Brain microvascular endothelial cell (primary cell): ENCODE data around the gene DIAPH3.

Experiments used
- DNase-seq: peaks from one replicate; pipeline ENCODE4 v3.0.0-alpha.2; 2020
- H3K27ac ChIP-seq: fragments of 250-450 bp; sonication (Bioruptor Pico); 2 replicates; pipeline ENCODE4 v1.5.1; 2020; ENCODE audit warnings: mild to moderate bottlenecking, moderate library complexity
- H3K27me3 ChIP-seq: fragments of 250-450 bp; sonication (Bioruptor Pico); replicated peaks from 2 replicates; pipeline ENCODE4 v1.5.1; 2020; ENCODE audit warnings: mild to moderate bottlenecking
- H3K36me3 ChIP-seq: fragments of 250-450 bp; sonication (Bioruptor Pico); replicated peaks from 2 replicates; pipeline ENCODE4 v1.5.1; 2020; ENCODE audit warnings: mild to moderate bottlenecking
- H3K4me3 ChIP-seq: 2 replicates; pipeline ENCODE4 v1.5.1; 2011; ENCODE audit warnings: low read depth, mild to moderate bottlenecking, control low read depth, low read length, moderate library complexity
- CTCF ChIP-seq: IDR thresholded peaks from 2 replicates; pipeline ENCODE4 v1.5.1; 2011; ENCODE audit warnings: low read depth, mild to moderate bottlenecking, moderate library complexity, low read length, control low read depth, inconsistent platforms; ENCODE audit errors: missing control alignments
- in situ Hi-C: cut with HindIII; loops from 2 replicates; pipeline ENCODE4 v1.10.0; 2017; ENCODE audit warnings: low sequenced_read_pairs, low pct_ligation_motif_present

DIAPH3 gene

GRCh38 chr13:59738921-59739320 is 424.8 kb downstream of the DIAPH3 start:
- no peak for TF ChIP-seq CTCF
- no peaks in the 10 kb centered on the region for H3K27me3 ChIP-seq
- H3K36me3 ChIP-seq, result no peaks in the 10 kb centered on the region
- no peak overlapping the region for H3K27ac ChIP-seq
- no peak for DNase-seq
- in situ Hi-C loops, result no loop called here
- H3K4me3 ChIP-seq, result no peak overlapping the region

- Histone ChIP-seq H3K4me3 (no peak overlapping the region), H3K27ac (no peak overlapping the region), H3K36me3 (no peaks in the 10 kb centered on the region), H3K27me3 (no peaks in the 10 kb centered on the region)
- in situ Hi-C loops, result no loop called here
- DNase-seq, result no peak
- no peak for TF ChIP-seq CTCF
These were observed 429.3 kb downstream of the DIAPH3 start for GRCh38 chr13:59734393-59734792.

DNA sequence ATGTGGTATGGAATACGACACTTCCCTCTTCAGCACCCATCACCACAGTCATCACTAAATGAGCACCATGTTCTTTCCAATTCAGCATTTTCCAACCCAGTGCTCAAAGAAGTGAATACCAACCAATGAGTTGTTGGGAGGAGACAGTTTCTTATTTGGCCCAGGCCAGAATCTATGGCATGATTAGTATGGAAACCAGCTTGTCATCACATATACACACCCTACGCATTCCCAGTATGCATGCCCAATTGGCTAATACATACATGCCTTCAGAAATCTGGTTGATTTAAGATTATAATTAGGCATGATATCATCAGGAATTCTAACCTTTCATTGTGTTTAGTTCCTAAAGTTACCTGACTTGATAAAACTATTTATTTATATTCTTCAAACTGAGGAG is 430.0 kb downstream of the DIAPH3 start:
- in situ Hi-C loops, result no loop called here

DNA sequence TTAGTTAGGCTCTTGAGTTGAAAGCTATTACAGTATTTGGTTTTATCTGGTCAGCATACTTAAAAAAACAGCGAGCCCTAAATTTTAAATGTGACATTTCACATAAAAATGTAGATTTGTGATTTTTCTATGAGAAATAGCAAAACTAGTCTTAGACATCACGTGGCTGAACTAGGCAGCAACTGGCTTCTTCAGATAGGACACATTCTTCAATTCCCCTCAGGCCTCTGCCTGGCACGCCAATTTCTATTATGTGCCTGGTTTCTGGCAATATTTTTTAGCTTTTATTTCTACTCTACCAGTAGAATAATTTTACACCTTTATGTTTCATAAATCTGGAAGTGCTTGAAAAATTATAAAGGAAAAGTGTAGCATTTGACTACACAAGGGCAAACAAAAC is 433.7 kb downstream of the DIAPH3 start:
- in situ Hi-C loops, result no loop called here
- DNase-seq, result peak; percentile 29

More for the DNA sequence above, 430.0 kb downstream of the DIAPH3 start:
- no peak for TF ChIP-seq CTCF
- H3K27ac ChIP-seq, result no peak overlapping the region
- H3K36me3 ChIP-seq, result no peaks in the 10 kb centered on the region
- no peak overlapping the region for H3K4me3 ChIP-seq
- no peak for DNase-seq
- H3K27me3 ChIP-seq, result no peaks in the 10 kb centered on the region

DNA sequence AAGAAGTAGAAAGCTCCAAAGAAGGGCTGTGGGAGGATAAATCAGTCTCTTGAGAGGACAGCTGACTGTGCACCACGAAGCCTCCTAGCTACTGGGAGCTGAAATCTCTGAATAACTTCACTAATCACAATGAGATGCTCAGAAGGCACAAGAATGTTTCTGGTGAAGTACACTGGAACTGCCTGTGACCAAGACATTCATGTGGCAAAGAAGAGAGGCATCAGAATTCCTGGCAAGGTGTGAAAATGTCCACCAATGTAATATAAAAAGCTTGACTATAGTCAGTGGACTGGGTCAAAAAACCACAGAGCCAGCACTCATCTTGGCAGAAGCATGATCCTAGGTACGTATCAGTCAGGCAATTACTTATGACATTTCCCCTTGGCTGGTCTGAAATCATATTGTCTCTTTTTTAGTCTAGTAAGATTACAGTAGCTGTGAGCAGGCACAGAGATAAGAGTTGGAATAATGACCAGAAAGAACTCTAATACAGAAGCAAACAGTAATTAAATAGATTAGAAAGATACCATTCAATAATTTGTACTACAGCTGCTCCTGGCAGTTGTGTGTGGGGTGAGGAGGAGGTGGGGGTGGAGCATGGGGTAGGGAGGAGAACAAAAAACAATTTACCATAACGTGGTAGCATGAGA is 434.7 kb downstream of the DIAPH3 start:
- Histone ChIP-seq H3K4me3 (no peak overlapping the region), H3K27ac (no peak overlapping the region), H3K27me3 (no peaks in the 10 kb centered on the region), H3K36me3 (no peaks in the 10 kb centered on the region)
- in situ Hi-C loops, result no loop called here
- no peak for DNase-seq
- no peak for TF ChIP-seq CTCF

More for the DNA sequence above, 433.7 kb downstream of the DIAPH3 start:
- no peak for TF ChIP-seq CTCF
- no peak overlapping the region for H3K4me3 ChIP-seq
- no peak overlapping the region for H3K27ac ChIP-seq
- no peaks in the 10 kb centered on the region for H3K36me3 ChIP-seq
- H3K27me3 ChIP-seq, result no peaks in the 10 kb centered on the region
